ENCODE data around the gene BCOR.

- TF ChIP-seq CTCF (IDR thresholded peaks at IDR 0.05), result no peak
- no peak for TF ChIP-seq POLR2A (IDR thresholded peaks at IDR 0.05)
Observed at GRCh38 chrX:40132751-40133150, 35.0 kb upstream of the BCOR start.
